ENCODE measurements around the gene GINM1.

DNA sequence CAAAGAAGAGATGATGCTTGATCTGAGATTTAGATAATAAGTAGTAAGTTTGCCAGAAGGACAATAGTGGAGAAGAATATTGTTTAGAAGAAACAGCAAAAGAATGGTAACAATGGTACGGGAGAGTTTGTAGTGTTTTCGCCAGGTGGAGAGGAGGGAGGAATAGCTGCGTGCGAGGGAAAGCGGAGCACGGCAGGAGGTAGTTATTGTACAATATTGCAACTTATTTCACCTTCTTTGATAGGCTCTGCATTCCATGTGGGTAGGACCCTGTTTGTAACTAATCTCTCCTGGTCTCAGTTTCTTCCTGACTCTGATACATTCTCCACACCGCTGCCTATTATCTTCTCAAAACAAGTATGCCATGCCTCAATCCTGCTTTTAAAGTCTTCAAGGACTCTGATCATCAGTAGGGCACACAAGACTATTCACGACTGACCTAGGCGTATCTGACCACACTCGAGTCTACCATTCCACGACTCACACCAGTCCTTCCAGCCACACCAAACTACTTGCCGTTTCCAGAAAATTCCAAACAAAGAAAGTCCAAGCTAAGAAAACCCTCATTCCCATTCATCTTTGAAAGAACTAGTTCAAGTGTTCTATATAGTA, 21.4 kb upstream of the GINM1 start:
- TF ChIP-seq, protein P1, sequence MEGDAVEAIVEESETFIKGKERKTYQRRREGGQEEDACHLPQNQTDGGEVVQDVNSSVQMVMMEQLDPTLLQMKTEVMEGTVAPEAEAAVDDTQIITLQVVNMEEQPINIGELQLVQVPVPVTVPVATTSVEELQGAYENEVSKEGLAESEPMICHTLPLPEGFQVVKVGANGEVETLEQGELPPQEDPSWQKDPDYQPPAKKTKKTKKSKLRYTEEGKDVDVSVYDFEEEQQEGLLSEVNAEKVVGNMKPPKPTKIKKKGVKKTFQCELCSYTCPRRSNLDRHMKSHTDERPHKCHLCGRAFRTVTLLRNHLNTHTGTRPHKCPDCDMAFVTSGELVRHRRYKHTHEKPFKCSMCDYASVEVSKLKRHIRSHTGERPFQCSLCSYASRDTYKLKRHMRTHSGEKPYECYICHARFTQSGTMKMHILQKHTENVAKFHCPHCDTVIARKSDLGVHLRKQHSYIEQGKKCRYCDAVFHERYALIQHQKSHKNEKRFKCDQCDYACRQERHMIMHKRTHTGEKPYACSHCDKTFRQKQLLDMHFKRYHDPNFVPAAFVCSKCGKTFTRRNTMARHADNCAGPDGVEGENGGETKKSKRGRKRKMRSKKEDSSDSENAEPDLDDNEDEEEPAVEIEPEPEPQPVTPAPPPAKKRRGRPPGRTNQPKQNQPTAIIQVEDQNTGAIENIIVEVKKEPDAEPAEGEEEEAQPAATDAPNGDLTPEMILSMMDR (IDR thresholded peaks at IDR 0.05), result no peak
- TF ChIP-seq POLR2A (IDR thresholded peaks at IDR 0.05), result no peak
- TF ChIP-seq EP300 (IDR thresholded peaks at IDR 0.05), result no peak

Measured in stomach (tissue), 4 donors.